ENCODE measurements around the gene PDCD1LG2.
A peak's percentile ranks its signal among the peaks of the same experiment; 100 is the strongest.

Gene PDCD1LG2

DNA sequence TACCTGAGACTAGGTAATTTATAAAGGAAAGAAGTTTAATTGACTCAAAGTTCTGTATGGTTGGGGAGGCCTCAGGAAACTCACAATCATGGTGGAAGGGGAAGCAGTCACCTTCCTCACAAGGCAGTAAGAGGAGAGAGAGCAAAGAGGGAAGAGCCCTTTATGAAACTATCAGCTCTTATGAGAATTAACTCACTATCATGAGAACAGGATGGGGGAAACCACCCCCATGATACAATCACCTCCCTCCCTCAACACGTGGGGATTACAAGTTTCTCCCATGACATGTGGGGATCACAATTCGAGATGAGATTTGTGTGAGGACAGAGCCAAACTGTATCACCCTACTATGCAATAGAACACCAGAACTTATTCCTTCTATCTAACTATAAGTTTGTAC is 32.1 kb upstream of the PDCD1LG2 start:
- TF ChIP-seq, protein P1, sequence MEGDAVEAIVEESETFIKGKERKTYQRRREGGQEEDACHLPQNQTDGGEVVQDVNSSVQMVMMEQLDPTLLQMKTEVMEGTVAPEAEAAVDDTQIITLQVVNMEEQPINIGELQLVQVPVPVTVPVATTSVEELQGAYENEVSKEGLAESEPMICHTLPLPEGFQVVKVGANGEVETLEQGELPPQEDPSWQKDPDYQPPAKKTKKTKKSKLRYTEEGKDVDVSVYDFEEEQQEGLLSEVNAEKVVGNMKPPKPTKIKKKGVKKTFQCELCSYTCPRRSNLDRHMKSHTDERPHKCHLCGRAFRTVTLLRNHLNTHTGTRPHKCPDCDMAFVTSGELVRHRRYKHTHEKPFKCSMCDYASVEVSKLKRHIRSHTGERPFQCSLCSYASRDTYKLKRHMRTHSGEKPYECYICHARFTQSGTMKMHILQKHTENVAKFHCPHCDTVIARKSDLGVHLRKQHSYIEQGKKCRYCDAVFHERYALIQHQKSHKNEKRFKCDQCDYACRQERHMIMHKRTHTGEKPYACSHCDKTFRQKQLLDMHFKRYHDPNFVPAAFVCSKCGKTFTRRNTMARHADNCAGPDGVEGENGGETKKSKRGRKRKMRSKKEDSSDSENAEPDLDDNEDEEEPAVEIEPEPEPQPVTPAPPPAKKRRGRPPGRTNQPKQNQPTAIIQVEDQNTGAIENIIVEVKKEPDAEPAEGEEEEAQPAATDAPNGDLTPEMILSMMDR (conservative IDR thresholded peaks at IDR 0.05; ENCODE audit: low read depth, low read length), result no peak
- no peak overlapping the region for H3K4me3 ChIP-seq (ENCODE audit: low read depth, low read length)
- DNase-seq (ENCODE audit: low read depth), result no peak

DNA sequence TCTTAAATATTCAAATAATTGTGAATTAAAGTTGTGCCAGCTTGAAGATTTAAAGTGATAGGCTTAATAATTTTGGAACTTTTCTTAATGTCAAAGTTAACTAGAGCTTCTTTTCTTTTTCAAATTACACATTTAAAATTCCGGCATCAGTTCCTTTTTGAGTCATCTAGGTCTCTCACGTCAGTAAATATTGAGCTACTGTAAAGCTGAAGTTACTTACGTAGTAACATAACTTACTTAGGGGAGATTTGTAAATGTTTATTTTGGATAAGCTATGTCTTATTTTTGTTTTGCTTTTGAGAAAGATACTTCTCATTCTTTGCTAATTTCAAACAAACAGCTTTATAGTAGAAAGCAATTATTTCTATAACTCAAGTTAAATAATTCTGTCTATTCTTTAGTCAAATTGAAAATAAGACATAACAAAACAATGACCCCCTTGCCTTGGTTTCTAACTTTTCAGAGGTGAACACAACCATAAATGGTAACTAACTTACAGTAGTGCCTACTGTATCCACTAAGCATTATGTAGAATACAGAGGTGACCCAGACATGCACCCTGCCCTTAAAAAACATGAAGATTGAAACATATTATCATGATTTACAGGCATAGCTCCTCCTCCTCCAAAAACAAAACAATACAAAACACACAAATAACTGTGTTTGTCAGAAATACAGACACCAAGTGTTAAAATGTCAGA is 30.2 kb upstream of the PDCD1LG2 start:
- no peak overlapping the region for H3K4me3 ChIP-seq (ENCODE audit: low read depth, low read length)
- TF ChIP-seq, protein P1 (conservative IDR thresholded peaks at IDR 0.05; ENCODE audit: low read depth, low read length), result no peak
- no peak for DNase-seq (ENCODE audit: low read depth)

DNA sequence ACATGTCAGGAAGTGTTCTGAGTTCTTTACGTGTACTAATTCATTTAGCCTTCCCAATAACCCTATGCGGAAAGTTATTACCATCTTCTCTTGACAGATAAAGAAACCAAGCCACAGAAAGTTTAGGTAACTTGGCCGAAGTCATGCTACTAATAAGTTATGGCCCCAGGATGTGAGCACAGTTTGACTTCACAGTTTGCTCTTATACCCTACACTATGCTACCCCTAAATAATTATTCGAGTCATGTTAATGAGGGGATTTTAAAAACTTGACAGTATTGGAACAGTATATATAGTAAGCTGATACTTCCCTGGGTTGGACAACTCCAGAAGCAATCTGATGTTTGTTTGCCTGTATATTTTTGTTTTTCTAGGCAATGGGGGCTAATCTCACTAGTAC is 29.4 kb upstream of the PDCD1LG2 start:
- no peak overlapping the region for H3K4me3 ChIP-seq (ENCODE audit: low read depth, low read length)
- TF ChIP-seq, protein P1 (conservative IDR thresholded peaks at IDR 0.05; ENCODE audit: low read depth, low read length), result no peak
- DNase-seq (ENCODE audit: low read depth), result no peak

DNA sequence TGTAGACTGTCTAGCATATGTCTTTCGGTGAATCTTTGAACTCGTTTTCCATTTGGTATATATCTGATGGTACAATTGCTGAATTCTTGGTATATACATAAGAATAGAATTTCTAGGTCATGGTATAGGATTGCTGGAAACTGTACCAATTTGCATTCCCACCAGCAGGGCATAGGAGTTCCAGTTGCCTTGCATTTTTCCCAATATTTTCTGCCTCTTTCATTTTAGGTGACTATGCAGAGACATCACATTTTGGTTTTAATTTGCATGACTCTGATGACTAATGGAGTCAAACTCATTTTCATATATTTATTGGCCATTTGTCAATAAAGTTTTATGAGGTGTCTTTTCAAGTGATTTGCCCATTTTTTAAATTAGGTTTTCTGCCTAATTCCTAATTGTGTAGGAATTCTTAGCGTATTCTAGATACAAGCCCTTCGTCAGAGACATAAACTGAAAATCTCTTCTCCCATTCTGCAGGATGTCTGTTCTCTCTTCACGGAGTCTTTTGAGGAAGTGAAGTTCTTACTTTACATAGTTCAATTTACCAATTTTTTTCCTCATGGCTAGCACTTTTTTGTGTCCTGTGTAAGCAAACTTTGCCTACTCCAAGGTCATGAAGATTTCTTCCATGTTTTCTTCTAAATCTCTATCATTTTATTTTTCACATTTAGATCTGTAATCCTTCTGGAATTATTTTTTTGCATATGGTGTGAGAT is 28.9 kb upstream of the PDCD1LG2 start:
- H3K4me3 ChIP-seq (ENCODE audit: low read depth, low read length), result no peak overlapping the region
- no peak for DNase-seq (ENCODE audit: low read depth)
- TF ChIP-seq, protein P1 (conservative IDR thresholded peaks at IDR 0.05; ENCODE audit: low read depth, low read length), result peak; percentile 39

DNA sequence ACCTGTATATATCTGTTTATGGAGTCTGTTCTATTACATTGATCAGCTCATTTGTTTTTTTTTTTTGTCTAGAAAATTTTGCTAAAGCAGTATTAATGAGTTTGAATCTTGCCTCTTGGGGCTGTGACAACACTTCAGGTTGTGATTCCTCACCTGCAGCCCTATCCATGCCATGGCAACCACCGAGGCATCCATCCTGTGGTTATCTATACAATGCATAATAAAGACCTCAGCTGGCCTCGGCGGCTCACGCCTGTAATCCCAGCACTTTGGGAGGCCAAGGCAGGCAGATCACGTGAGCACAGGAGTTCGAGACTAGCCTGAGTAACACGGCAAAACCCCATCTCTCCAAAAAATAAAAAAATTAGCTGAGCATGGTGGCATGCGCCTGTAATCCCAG is 28.1 kb upstream of the PDCD1LG2 start:
- TF ChIP-seq, protein P1 (conservative IDR thresholded peaks at IDR 0.05; ENCODE audit: low read depth, low read length), result no peak
- no peak for DNase-seq (ENCODE audit: low read depth)
- no peak overlapping the region for H3K4me3 ChIP-seq (ENCODE audit: low read depth, low read length)

DNA sequence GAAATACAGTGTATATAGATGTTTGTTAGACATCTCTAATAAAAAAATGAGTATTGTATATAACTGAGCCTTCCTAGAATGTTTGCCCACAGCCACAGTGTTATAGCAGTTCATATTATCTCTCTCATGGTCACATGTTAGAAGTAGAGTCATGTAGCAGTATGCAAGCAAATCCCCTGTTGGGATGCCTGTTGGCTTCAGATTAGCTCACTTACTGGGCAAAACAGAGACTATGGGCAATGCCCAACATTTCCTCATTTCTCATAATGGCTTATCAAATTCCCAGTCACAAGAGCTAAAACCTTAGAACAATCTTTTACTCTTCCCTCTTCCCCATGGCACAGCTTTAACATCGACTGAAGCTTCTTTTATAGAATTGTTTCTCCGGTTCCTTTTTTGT is 27.0 kb upstream of the PDCD1LG2 start:
- no peak overlapping the region for H3K4me3 ChIP-seq (ENCODE audit: low read depth, low read length)
- TF ChIP-seq, protein P1 (conservative IDR thresholded peaks at IDR 0.05; ENCODE audit: low read depth, low read length), result no peak
- no peak for DNase-seq (ENCODE audit: low read depth)
